NT2/D1 (cell line): Measurements from ENCODE around the gene BSND.

ENCODE experiments used
- YY1 ChIP-seq: IDR thresholded peaks from 2 replicates; pipeline ENCODE4 v1.6.1; 2011; ENCODE audit not compliant: insufficient read length, insufficient read depth
- ZNF274 ChIP-seq: IDR thresholded peaks from 2 replicates; pipeline ENCODE4 v1.6.1; 2011; ENCODE audit warnings: mild to moderate bottlenecking, low read depth, low read length

DNA sequence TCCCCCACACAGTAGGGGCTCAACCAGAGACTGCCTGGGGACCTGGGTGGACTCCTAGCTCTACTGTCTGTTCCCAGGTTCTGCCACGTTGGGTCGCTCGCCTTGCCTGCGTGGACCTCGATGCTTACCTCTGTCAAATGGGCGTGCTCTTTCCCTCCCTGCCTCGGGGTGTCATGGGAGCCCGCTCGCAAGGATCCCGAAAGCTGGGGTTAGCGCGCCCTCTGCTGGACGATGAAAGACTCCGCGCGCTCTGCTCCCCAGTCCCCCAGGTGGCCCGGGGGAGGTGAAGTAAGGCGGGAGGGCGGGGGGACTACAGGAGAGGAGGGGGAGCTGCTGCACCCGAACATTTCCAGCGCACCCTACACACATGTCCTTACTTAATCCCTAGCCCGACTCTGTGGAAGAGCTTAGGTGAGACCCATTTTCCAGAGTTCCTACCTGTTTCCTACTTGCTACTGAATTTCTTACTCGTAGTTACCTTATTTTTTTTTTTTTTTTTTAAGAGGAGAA, 2.3 kb upstream of the BSND start:
- TF ChIP-seq YY1 (no peak), ZNF274 (no peak)
